GM18502 (cell line): ENCODE data around the gene DHCR24.
"Not testable (repeated sequence)": the region's sequence is repeated elsewhere in the genome, so short reads cannot be mapped to it uniquely, and the experiment has no call there.

Experiments
- ATAC-seq: cut with Tn5 transposase; IDR thresholded peaks from one replicate; pipeline ENCODE4 v1.9.1; 2021; ENCODE audit warnings: mild to moderate bottlenecking; ENCODE audit not compliant: unreplicated experiment, poor library complexity

DHCR24 gene

DNA sequence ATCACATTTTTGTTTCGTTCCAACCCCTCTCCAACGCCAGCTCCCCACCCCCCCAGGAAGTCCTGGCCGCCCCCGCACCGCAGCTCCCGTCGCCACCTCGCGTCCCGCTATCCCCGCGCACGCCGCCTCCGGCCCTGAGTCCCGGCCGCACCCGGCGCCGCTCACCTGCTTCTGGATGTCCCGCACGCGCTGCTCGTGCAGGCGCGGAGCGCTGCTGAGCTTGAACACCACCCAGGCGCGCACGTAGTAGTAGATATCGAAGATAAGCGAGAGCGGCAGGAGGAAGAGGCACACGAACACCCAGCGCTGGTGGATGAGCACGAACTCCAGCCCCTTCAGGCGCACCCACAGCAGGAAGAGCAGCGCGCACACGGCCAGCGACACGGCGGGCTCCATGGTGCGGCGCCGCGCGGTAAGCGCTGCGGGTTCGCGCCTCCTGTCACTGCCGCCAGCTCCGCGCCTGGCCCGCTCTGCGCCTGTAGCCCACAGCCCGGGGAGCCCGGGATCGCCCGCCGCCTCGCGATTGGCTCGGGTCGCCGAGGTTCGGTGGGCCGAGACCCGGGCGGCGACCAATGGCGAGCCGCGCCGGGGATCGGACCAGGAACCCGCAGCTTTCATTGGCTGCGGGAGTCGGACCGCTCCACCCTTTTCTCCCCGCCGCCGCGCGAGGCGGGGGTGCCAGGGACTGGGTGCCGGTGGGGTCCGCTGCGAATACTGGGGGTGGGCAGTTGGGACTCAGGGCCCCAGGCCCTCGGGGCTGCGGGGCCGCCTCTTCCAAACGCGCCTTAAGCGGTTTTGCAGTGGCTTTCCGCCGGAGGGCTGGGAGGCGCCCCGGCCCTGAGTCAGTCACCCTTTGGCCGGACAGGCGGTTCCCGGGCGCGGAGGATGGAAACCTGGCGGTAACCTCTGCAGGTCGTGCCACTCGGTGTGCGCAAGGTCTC is at the start of gene DHCR24:
DHCR24 (minus strand) TSS at position 472 of the 941 bp plus-strand sequence; CDS start at position 396, 76 bp downstream.
- ATAC-seq = peak; percentile 89

GRCh38 chr1:54936791-54937190 is 49.8 kb upstream of the DHCR24 start:
- no peak for ATAC-seq

- no peak for ATAC-seq
Observed at GRCh38 chr1:54934869-54935268, 47.9 kb upstream of the DHCR24 start.

DNA sequence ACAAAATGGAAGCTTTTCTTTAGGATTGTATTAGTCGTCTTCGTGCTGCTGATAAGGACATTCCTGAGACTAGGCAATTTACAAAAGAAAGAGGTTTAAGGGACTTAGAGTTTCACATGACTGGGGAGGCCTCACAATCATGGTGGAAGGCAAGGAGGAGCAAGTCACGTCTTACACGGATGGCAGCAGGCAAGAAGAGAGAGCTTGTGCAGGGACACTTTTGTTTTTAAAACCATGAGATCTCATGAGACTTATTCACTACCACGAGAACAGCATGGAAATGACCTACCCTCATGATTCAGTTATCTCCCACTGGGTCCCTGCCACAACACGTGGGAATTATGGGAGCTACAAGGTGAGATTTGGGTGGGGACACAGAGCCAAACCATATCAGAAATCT is 47.1 kb upstream of the DHCR24 start:
- ATAC-seq = not testable (repeated sequence)

- no peak for ATAC-seq
Observed at GRCh38 chr1:54931275-54931840, 44.4 kb upstream of the DHCR24 start.

- ATAC-seq = no peak
Observed at GRCh38 chr1:54929700-54930099, 42.7 kb upstream of the DHCR24 start.

- no peak for ATAC-seq
Observed at GRCh38 chr1:54928327-54928726, 41.3 kb upstream of the DHCR24 start.

GRCh38 chr1:54927472-54928240 is 40.7 kb upstream of the DHCR24 start:
- no peak for ATAC-seq

DNA sequence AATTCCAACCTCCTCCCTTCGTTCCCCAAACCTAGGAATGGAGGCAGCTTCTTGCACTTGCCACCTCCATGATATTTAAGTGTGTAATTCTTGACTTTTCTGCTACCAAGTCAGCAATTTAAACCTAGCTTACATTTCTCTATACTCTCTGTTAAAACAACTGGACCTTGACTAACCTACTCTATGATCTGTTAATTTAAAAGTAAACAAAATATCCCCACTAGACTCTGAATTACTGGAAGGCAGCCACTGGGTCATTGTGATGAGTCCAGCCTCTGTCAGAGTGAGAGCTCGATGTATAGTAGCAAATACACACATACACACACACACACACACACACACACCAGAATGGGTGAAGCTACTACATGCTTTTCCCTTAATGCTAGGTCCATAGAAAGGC is 40.0 kb upstream of the DHCR24 start:
- ATAC-seq = no peak

- ATAC-seq = no peak
Observed at GRCh38 chr1:54922921-54923421, 36.0 kb upstream of the DHCR24 start.

DNA sequence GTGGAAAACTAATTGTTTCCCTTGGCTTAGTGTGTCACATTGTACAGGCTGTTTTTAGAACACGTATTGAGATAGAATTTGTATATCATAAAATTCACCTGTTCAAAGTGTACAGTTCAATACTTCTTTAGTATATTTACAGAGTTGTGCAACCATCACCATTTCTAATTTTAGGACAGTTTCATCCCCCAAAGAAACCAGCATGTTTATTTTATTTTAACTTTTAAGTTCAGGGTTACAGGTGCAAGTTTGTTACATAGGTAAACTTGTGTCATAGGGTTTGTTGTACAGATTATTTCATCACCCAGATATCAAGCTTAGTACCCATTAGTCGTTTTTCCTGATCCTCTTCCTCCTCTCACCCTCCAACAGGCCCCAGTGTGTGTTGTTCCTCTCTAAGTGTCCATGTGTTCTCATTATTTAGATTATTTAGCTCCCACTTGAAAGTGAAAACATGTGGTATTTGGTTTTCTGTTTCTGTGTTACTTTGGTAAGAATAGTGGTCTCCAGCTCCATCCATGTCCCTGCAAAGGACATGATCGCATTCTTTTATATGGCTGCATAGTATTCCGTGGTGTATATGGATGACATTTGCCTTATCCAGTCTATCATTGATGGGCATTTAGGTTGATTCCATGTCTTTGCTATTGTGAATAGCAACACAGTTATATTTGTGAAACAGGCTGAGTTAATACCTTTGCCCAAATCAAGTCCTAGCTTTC is 35.2 kb upstream of the DHCR24 start:
- ATAC-seq = no peak

- ATAC-seq = no peak
Observed at GRCh38 chr1:54919367-54920359, 32.7 kb upstream of the DHCR24 start.

DNA sequence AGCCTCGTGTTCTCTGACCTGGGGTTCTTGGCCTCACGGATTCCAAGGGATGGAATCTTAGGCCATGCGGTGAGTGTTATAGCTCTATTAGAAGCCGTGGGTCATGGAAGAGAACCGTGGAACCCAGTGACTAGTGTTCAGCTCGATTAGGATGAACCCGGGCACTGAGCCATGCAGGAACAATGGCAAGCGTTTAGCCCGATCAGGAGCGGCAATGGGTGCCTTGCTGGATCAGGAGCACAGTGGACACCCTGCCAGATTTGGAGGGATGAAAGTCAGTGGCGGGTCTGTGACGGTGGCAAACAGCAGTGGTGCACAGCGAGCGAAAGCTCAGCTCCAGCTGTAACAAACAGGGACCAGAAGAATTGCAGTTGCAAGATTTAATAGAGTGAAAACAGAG is 24.1 kb upstream of the DHCR24 start:
- not testable (repeated sequence) for ATAC-seq

- ATAC-seq = no peak
Observed at GRCh38 chr1:54906586-54906985, 19.6 kb upstream of the DHCR24 start.

GRCh38 chr1:54904476-54905048 is 17.6 kb upstream of the DHCR24 start:
- no peak for ATAC-seq

DNA sequence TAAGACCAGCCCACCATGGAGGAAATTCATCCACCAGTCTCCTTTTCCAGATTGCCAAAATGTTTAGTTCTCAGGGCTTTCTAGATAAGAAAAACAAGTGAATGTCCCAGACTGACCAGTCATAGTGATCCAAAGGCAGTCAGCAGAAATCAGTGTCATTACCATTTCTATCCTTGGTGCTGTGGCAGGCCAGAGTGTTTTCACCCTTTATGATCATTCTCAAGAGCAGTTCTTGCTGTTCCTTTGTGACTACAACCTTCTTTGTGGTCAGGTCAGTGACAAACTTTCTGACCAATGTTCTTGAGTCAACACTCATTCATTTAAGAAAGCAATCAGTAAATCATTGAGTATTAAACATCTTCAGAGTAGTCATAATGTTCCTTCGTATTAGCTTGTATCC is 7.3 kb upstream of the DHCR24 start:
- no peak for ATAC-seq

DNA sequence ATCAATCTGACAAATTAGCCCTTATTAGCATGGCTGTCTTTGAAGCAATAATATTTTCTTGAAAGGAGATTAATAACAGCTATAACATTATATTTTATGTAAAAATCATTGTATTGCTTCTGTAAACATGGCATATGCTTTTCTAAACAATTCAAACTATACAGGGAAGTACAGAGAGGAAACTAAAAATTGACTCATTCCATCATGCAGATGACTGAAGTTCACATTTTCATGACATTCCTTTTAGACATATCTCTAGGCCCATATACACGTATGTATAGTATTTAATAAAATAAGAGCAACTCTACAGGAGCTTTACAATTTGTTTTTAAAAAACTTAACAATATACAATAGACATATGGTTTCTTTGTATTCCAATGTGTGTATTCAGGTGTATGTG is 5.6 kb upstream of the DHCR24 start:
- no peak for ATAC-seq

DNA sequence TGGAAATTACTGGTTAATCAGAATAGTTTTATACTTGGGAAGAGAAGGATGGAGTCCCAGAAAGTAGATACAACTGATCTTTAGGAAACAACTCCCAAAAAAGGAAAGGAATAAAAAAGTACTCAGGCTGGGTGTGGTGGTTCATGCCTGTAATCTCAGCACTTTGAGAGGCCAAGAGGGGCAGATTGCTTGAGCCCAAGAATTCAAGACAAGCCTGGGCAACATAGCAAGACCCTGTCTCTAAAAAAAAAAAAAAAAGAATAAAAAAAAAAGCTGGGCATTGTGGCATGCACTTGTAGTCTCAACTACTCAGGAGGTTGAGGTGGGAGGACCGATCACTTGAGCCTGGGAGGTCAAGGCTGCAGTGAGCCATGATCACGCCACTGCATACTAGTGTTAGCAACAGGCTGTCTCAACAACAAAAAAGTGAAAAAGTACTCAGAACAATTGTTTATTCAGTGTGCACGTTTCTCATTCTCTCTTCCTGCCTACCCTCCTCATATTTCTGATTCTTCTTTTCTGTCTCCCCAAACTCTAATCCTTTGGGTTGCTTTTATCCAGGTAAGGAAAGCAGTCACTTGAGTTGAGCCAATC is 2.2 kb upstream of the DHCR24 start:
- no peak for ATAC-seq
